GM21381 (cell line): ENCODE results near the gene TMEM33.
A peak's percentile ranks its signal among the peaks of the same experiment; 100 is the strongest.
"Not testable (repeated sequence)": the region's sequence is repeated elsewhere in the genome, so short reads cannot be mapped to it uniquely, and the experiment has no call there.

Source experiments
- ATAC-seq: cut with Tn5 transposase; IDR thresholded peaks from one replicate; pipeline ENCODE4 v1.9.1; 2021; ENCODE audit warnings: mild to moderate bottlenecking, moderate library complexity; ENCODE audit not compliant: unreplicated experiment

The TMEM33 gene, protein sequence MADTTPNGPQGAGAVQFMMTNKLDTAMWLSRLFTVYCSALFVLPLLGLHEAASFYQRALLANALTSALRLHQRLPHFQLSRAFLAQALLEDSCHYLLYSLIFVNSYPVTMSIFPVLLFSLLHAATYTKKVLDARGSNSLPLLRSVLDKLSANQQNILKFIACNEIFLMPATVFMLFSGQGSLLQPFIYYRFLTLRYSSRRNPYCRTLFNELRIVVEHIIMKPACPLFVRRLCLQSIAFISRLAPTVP

DNA sequence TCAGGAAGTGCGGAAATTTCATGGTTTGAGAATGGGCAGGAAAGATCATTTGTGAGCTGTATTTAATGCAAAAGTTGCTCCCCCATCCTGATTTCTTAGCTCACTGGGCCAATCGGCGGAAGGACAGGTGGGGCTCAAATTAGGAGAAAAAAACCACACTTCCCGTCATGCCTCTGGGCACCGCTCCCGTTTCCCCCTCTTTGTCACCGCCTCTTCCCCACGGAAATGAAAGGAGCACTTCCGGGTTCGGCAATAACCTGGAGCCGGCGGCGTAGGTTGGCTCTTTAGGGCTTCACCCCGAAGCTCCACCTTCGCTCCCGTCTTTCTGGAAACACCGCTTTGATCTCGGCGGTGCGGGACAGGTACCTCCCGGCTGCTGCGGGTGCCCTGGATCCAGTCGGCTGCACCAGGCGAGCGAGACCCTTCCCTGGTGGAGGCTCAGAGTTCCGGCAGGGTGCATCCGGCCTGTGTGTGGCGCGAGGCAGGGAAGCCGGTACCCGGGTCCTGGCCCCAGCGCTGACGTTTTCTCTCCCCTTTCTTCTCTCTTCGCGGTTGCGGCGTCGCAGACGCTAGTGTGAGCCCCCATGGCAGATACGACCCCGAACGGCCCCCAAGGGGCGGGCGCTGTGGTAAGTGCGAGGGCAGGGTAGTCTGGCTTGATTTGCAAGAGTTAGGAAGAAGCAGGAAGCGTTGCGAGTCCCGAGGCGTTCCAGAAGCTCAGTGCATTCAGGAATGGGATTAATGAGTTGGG, at the start of gene TMEM33:
TMEM33 (plus strand) TSS at position 529 of the 751 bp plus-strand sequence; CDS start at position 585, 56 bp downstream.
- ATAC-seq: peak; percentile 89

DNA sequence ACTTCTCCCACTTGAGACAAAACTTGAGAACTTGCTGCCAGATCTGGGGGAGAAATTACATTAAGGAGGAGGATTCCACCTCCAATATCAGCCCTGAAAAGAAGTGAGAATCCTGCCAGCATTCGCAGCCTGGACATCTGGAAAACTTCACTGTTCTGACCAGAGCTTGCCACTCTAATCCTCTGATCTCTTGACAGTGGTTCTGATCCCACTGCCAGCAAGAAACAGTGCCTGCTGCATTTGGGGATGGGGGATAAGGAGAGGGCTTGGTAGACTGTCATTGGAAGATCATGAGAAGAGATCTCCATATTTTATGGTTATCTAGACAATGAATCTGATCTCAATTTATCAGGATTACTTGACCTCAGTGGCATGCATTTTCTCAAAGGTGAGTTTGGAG, 49.8 kb upstream of the TMEM33 start:
- no peak for ATAC-seq

DNA sequence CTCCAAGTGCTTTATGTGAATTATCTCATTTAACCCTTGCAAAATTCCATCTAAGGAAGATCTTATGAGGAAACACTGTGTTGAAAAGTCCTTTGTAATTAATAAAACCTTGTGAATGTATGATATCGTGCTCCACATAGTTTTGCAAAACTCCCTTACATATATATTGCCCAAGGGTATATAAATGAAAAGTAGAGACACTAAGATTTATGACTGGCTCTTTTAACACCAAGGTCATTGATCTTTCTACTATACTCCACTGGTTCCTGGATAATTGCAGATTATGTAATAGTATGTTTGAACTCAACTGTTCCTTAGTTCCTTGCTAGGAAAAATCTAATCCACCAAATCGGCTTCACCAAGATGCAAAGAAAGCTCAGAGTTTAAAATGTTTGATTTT, 48.0 kb upstream of the TMEM33 start:
- no peak for ATAC-seq

DNA sequence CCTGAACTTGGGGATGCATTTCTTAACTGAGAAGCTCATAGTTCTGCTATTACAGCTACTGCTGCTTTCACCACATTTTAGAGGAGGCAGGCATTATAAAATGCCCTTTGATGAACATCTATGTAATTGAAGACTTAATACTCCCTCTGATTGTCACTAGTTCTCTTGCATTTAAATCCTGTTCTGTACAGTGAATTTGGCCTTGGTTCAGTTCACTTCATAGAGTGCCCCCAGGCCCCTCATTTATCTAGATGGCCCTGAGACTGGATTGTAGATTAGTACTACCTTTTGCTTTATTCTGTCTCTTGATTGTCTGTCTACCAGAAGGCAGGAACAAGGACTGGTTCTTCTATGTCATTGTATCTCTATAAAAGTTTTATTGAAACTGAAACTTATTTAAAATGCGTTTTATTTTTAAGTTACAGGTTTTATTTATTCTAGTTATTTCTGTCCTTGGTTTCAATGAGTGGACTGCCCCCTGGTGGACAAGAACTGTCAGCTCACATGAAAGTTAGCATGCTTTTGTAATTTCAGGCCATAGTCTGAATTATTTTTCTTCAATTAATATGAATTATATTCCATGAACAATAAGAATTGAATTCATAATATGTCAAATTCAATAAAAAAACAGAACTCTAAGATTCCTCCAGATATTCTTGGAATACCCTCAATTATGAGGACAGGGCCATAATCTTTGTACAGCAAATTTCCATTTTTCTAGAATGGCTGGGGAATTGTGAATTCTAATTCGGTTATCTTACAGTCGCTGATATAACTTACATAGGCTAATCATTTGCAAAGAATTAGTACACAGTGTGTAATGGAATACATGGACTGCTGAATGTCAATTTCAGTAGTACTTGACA, 47.2 kb upstream of the TMEM33 start:
- ATAC-seq: no peak

DNA sequence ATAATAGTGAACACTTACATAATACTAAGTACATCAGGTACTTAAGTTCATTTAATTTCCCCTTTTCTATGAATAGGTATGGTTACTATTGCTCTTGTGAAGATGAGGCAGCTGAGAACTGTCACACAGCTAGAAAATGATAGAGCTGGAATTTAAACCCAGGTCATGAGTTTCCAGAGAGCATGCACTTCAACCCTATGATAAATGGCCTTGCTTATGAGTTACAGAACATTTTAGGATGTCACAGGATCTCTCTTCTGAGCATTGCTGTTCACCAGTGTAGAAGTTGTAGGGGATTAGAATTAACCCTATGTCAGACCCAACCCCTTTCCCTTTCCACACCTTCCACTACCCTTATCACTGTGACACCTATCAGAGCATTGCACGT, 46.5 kb upstream of the TMEM33 start:
- ATAC-seq: no peak

DNA sequence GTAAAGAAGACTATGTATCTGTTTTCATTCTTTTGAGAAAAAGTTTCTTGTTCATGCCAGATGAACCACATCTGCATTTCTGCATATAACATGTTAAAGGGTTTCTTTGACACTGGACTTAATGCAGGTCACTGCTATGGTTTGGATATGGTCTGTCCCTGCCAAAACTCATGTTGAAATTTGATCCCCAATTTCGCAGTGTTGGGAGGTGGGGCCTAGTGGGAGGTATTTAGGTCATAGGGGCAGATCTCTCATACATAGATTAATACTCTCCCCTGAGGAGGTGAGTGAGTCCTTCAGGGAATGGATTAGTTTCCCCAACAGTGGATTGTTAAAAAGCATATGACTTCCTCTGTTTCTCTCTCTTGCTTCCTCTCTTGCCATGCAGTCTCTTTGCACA, 45.9 kb upstream of the TMEM33 start:
- no peak for ATAC-seq

DNA sequence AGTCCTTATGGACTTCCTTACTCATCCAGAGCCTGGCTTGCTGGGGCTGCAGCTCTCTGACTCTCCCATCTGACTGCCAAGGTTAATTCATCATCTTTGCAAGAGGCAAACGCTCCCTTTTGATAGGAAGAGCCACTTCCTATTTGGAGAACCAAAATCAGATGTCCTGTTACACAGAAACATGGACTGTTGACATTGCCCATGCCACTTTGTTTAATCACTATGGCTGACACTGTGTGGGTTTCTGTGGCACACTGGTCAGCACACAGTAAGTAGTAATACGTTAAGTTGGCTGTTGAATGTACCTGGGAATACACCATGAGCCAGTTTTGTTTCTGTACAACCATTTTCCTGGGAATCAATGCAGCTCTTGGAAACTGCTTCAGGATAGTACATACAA, 45.1 kb upstream of the TMEM33 start:
- ATAC-seq: no peak

DNA sequence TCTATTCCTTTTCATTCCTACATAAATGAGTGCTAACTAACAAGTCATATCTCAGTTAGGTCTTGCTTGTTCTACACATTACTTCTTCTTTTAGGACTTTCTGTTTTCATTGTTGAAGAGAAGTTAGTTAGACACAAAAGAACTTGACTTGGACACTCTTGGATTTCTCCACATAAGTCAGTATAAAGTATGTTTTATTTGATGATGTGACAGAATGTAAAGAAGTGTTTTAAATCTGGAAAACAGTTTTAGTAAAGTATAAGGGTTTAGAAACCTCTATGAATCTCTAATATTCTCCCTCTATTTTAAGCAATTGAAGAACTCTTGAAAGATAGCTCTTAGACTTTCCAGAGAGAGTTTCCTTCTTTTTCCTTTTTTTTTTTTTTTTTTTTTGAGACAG, 38.6 kb upstream of the TMEM33 start:
- ATAC-seq: no peak

DNA sequence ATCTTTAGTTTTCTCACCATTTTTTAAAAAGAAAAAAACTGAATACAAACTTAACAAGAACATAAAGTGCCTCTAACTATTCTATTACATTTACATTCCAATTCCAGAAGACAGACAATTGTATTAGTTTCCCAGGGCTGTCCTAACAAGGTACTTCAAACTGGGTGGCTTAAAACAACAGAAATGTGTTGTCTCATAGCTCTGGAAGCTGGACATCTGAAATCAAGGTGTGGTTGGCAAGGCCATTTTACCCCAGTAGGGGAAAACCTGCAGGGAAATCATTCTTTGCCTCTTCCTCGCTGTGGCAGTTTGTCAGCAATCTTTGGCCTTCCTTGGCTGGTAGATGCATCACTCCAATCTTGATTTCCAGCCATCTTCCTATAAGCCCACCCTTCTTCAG, 37.5 kb upstream of the TMEM33 start:
- ATAC-seq: no peak

DNA sequence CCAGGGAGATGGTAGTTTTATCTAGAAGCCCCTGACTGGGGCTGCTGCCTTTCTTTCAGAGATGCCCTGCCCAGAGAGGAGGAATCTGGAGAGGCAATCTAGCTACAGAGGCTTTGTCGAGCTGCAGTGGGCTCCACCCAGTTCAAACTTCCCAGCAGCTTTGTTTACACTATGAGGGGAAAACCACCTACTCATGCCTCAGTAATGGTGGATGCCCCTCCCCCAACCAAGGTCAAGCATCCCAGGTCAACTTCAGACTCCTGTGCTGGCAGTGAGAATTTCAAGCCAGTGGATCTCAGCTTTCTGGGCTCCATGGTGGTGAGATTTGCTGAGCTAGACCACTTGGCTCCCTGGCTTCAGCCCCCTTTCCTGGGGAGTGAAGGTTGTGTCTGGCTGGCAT, 26.1 kb upstream of the TMEM33 start:
- ATAC-seq: not testable (repeated sequence)

DNA sequence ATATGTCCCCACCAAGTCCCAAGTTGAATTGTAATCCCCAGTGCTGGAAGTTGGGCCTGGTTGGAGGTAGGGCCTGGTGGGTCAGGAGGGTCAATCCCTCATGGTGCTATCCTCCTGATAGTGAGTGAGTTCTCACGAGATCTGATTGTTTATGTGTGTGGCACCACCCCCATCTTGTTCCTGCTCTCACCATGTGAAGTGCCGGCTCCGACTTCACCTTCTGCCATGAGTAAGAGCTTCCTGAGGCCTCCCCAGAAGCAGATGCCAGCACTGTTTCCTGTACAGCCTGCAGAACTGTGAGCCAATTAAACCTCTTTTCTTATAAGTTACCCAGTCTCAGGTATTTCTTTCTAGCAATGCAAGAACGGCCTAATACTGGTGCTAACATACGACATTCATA, 22.7 kb upstream of the TMEM33 start:
- ATAC-seq: no peak

DNA sequence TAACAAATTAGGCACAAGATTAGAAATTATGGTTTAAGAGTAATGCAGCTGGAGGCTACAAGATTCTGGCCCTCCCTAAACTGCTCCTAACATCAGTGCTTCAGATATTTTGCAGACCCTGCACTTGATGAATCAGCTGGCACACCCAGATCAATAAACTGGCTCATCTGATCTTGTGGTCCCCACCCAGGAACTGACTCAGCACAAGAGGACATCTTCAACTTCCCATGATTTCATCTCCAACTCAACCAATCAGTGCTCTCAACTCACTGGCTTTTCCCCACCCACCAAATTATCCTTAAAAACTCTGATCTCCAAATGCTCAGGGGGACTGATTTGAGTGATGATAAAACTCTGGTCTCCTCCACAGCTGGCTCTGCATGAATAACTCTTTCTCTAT, 21.7 kb upstream of the TMEM33 start:
- ATAC-seq: no peak

DNA sequence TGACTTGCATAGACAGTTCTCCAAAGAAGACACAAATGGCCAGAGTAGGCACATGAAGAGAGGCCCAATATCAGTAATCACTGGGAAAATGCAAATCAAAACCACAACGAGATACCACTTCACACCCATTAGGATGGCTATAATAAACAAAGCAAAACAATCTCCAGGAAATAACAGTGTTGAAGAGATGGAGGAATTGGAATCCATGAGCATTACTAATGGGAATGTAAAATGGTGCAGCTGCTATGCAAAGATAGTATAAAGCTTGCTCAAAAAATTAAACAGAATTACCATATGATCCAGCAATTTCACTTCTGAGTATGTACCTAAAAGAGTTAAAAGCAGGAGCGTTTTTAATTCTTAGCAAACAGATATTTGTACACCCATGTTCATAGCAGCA, 17.0 kb upstream of the TMEM33 start:
- ATAC-seq: no peak

DNA sequence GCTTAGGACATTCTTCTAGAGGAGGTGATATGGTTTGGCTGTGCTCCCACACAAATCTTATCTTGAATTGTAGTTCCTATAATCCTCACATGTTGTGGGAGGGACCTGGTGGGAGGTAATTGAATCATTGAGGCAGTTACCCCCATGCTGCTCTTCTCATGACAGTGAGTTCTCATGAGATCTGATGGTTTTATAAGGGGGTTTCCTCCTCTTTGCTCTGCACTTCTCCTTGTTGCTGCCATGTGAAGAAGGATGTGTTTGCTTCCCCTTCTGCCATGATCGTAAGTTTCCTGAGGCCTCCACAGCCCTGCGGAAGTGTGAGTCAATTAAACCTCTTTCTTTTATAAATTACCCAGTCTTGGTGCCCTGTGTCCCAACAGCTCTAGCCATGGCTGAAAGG, 14.8 kb upstream of the TMEM33 start:
- not testable (repeated sequence) for ATAC-seq

DNA sequence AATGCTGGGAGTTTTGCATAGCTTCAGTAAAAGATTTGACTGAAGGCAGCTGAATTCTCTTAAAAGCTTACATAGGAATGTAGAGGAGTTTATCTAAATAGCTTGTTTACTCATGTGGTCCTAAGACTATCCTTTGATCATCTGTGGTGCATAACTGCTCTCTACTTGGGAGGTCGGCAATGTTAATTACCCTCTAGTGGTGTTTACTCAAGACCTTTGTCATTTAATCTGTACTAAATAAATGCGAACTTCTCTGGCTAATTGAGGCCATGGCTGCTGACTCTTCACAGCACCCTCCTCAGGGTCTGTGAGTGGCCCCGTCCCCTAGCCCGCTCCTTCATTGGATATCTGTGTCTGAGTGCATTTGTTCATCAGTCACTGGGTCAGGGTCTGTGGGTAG, 13.8 kb upstream of the TMEM33 start:
- no peak for ATAC-seq

DNA sequence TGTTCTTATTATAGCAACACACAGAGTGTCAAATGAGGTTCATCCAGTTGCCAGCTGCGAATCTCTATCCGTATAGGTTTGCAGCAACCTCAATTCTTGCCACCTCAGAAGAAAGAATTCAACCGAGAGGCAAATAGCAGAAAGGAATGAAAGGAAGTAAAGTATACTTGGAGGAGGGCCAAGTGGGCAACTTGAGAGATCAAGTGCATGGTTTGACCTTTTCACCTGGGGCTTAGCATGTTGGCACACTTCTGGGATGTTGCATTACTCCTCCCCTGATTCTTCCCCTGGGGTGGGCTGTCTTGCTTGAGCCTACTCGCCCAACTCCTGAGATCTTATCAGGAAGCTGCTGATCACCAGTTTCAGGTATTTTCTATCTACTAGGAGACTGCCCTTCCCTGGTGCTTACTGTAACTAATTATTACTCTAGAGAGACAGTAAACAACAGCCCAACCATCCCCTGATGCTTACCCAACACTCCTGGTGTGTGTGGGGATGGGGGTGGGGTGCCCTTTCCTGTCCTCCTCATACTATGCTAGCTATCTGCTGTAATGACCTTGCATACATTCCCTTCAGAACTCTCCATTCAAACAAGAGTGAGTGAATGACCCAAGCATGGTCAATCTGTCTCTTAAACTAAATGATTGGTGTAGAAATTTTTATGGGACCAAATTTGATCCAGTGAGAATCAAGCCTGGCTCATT, 7.3 kb upstream of the TMEM33 start:
- no peak for ATAC-seq

DNA sequence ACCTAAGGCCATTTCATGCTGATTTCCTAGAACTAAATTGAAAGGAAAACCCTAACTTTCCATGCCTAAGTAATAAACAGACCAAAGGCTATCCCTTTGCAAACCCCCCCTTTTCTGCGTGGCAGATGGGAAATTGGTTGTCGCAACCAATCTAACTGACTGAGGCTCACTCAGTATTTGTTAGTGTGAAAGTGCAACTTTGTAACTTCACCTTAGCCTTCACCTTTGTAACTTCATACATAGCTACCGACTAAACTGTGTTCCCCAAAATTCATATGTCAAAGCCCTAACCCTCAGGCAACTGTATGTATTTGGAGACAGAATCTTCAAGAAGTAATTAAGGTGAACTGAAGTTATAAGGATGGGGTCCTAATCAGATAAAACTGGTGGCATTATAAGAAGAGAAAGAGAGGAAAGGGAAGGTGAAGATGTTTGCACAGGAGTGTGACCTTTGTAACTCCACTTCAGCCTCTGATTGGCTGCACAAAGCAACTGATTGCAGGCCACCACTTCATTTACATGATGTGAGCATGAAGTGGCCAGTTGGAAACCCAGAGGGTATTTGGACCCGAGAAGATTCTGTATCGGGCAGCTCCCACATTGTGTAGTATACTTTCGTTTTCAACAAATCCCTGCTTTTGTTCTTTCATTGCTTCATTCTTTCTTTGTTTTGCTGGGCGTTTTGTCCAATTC, 4.9 kb upstream of the TMEM33 start:
- no peak for ATAC-seq

DNA sequence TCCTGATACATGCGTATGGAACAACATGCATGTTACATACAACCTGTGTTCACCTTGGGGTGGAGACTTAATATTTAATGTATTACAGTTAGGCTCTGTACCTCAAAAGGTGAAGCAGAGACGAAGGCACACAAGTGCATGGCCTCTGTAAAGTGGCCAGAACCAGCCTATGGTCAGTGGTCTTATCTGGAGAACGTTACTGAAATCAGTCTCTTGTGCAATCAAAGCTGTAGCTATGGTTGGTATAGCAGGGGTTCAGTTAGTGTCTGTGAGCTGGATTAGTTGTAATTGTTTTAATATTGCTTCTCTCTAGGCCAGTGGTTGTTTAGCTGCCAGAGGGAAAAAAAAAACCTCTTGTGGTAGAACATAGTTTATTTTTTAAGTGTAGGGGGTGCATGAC, 2.2 kb upstream of the TMEM33 start:
- ATAC-seq: no peak

DNA sequence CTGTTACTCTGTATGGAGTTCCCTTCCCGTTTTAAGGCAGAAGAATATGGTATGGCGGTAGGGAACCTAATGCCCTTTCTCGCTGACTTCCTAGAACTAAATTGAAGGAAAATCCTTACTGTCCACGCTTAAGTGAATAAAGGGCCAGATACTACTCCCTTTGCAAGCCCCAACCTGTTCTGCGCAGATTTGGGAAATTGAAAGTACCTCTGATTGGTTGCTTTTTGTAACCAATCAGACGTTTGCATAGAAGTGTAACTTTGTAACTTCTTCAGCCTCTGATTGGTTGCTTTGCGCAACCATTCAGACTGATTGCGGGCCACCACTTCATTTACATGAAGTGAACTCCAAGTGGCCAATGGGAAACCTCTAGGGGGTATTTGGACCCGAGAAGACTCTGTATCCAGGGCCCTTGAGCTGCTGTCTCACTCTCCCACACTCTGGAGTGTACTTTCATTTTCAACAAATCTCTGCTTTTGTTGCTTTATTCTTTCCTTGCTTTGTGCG, 1.2 kb upstream of the TMEM33 start:
- ATAC-seq: no peak

DNA sequence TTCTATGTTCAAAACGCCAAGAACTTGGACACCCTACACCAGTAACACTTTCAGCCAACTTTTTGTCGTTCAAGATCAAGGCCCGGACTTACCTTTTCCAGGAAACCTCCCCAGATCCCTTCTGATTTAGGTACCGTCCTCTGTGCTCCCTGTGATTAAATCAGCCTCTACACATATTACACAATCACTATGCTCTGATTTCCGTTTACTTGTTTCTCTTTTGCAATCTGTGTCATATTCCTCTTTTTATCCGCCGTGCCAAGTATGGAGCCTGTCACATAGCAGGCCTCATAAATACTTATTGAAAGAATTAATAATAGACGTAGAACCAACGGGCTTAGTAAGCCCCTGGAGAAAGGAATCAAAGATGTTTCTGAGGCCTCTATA, 722 bp upstream of the TMEM33 start:
- ATAC-seq: no peak
